ENCODE data around the gene EYS.
A peak's percentile ranks its signal among the peaks of the same experiment; 100 is the strongest.
"Not testable (repeated sequence)": the region's sequence is repeated elsewhere in the genome, so short reads cannot be mapped to it uniquely, and the experiment has no call there.

The EYS gene

GRCh38 chr6:65631711-65632110 lies 75.3 kb downstream of the EYS start:
- DNase-seq, result no peak

GRCh38 chr6:65627434-65627999 lies 79.5 kb downstream of the EYS start:
- DNase-seq, result not testable (repeated sequence)

GRCh38 chr6:65627015-65627414 lies 80.0 kb downstream of the EYS start:
- no peak for DNase-seq

GRCh38 chr6:65623566-65623965 lies 83.5 kb downstream of the EYS start:
- DNase-seq, result no peak

- DNase-seq, result no peak
Measured at GRCh38 chr6:65610746-65611145, 96.3 kb downstream of the EYS start.

GRCh38 chr6:65595540-65595939 lies 111.5 kb downstream of the EYS start:
- no peak for DNase-seq

- no peak for DNase-seq
Measured at GRCh38 chr6:65570340-65570739, 136.7 kb downstream of the EYS start.

GRCh38 chr6:65569505-65569904 lies 137.5 kb downstream of the EYS start:
- no peak for DNase-seq

GRCh38 chr6:65569056-65569455 lies 138.0 kb downstream of the EYS start:
- not testable (repeated sequence) for DNase-seq

GRCh38 chr6:65566117-65566516 lies 140.9 kb downstream of the EYS start:
- DNase-seq, result no peak

GRCh38 chr6:65558071-65558470 lies 149.0 kb downstream of the EYS start:
- DNase-seq, result no peak

GRCh38 chr6:65557224-65557623 lies 149.8 kb downstream of the EYS start:
- DNase-seq, result peak; percentile 84

GRCh38 chr6:65546894-65547293 lies 160.1 kb downstream of the EYS start:
- no peak for DNase-seq

GRCh38 chr6:65545920-65546319 lies 161.1 kb downstream of the EYS start:
- DNase-seq, result no peak

GRCh38 chr6:65538644-65539043 lies 168.4 kb downstream of the EYS start:
- no peak for DNase-seq

GRCh38 chr6:65537600-65537999 lies 169.4 kb downstream of the EYS start:
- no peak for DNase-seq

GRCh38 chr6:65531533-65531932 lies 175.5 kb downstream of the EYS start:
- DNase-seq, result peak; percentile 23

- no peak for DNase-seq
Measured at GRCh38 chr6:65524232-65524631, 182.8 kb downstream of the EYS start.

- DNase-seq, result peak; percentile 71
Measured at GRCh38 chr6:65505736-65506135, 201.3 kb downstream of the EYS start.

- DNase-seq, result no peak
Measured at GRCh38 chr6:65501045-65501444, 206.0 kb downstream of the EYS start.

GRCh38 chr6:65483652-65484051 lies 223.4 kb downstream of the EYS start:
- DNase-seq, result not testable (repeated sequence)

- no peak for DNase-seq
Measured at GRCh38 chr6:65469650-65470049, 237.4 kb downstream of the EYS start.

GRCh38 chr6:65468307-65468706 lies 238.7 kb downstream of the EYS start:
- DNase-seq, result no peak

GRCh38 chr6:65461121-65461520 lies 245.9 kb downstream of the EYS start:
- no peak for DNase-seq

- DNase-seq, result no peak
Measured at GRCh38 chr6:65452333-65452732, 254.7 kb downstream of the EYS start.

GRCh38 chr6:65450451-65450850 lies 256.6 kb downstream of the EYS start:
- no peak for DNase-seq

Measured in NCI-H748 treated with DMSO at 0.1 percent for 48 hours (cell line).